ENCODE measurements around the gene UBALD2. TPM values are rescaled to one million over a fixed set of nuclear protein-coding genes. Genes with fewer than 3 reads are reported as not detected.

The UBALD2 gene
- total RNA-seq, 1 donor: 5.1 TPM

DNA sequence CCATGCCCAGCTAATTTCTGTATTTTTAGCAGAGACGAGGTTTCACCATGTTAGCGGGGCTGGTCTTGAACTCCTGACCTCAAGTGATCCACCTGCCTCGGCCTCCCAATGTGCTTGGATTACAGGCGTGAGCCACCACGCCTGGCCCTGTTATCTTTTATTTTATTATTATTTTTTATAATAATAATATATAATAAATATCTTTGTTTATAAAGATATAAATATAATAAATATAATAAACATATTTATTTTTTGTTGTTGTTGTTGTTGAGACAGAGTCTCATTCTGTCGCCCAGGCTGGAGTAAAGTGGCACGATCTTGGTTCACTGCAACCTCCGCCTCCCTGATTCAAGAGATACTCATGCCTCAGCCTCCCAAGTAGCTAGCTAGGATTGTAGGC lies 17.8 kb upstream of the UBALD2 start:
- no peak for DNase-seq (ENCODE audit: insufficient read length, low spot score, missing footprints)
- H2AFZ ChIP-seq (ENCODE audit: low read length): no peak overlapping the region
- no peak overlapping the region for H3K4me2 ChIP-seq (ENCODE audit: insufficient read depth, low read length)
- no peak overlapping the region for H3K27ac ChIP-seq (ENCODE audit: low read depth, low read length)
- H3K4me1 ChIP-seq (ENCODE audit: insufficient read depth, low read length): peaks cover 10% of the 10 kb centered on the region
- H3K27me3 ChIP-seq (ENCODE audit: insufficient read depth, low read length): peaks cover 32% of the 10 kb centered on the region
- H3K36me3 ChIP-seq (ENCODE audit: insufficient read depth, low read length): no peaks in the 10 kb centered on the region
- no peak overlapping the region for H3K4me3 ChIP-seq (ENCODE audit: insufficient read depth, low read length)
- H3K79me2 ChIP-seq (ENCODE audit: insufficient read depth, low read length): no peaks in the 10 kb centered on the region
- TF ChIP-seq, protein P1, sequence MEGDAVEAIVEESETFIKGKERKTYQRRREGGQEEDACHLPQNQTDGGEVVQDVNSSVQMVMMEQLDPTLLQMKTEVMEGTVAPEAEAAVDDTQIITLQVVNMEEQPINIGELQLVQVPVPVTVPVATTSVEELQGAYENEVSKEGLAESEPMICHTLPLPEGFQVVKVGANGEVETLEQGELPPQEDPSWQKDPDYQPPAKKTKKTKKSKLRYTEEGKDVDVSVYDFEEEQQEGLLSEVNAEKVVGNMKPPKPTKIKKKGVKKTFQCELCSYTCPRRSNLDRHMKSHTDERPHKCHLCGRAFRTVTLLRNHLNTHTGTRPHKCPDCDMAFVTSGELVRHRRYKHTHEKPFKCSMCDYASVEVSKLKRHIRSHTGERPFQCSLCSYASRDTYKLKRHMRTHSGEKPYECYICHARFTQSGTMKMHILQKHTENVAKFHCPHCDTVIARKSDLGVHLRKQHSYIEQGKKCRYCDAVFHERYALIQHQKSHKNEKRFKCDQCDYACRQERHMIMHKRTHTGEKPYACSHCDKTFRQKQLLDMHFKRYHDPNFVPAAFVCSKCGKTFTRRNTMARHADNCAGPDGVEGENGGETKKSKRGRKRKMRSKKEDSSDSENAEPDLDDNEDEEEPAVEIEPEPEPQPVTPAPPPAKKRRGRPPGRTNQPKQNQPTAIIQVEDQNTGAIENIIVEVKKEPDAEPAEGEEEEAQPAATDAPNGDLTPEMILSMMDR (IDR thresholded peaks at IDR 0.05; ENCODE audit: extremely low read depth, low read depth, low read length): no peak
- H4K20me1 ChIP-seq (ENCODE audit: insufficient read depth, low read length): no peaks in the 10 kb centered on the region
- no peaks in the 10 kb centered on the region for H3K9me3 ChIP-seq (ENCODE audit: low read depth, low read length)

DNA sequence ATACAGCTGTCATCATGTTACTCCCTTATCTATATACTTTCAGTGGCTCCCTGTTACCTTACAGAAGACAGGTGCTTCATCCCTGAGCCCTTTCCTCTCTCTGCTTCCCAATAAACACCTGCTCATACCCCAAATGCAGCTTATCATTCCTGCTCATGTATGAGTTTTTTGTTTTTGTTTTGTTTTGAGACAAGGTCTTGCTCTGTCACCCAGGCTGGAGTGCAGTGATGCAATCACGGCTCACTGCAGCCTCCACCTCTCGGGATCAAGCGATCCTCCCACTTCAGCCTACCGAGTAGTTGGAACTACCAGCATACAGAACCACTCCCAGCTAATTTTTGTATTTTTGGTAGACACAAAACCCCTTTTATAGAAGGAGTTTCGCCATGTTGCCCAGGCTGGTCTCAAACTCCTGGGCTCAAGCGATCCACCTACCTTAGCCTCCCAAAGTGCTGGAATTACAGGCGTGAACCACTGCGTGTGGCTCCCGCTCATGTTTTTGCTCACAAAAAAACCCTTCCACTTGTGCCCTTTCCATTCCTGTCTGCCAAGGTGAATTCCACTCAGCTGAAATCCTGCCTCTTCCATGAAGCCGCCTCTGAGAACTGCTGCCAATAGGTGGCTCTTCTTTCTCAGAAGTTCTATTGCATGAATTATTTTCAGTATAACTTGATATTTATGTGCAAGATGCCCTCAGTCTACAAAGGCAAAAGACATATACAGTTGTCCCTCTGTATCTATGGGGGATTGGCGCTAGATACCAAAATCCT lies 16.9 kb upstream of the UBALD2 start:
- H3K9me3 ChIP-seq (ENCODE audit: low read depth, low read length): no peaks in the 10 kb centered on the region
- no peaks in the 10 kb centered on the region for H4K20me1 ChIP-seq (ENCODE audit: insufficient read depth, low read length)
- no peak overlapping the region for H2AFZ ChIP-seq (ENCODE audit: low read length)
- no peak overlapping the region for H3K4me2 ChIP-seq (ENCODE audit: insufficient read depth, low read length)
- H3K27me3 ChIP-seq (ENCODE audit: insufficient read depth, low read length): peaks cover 24% of the 10 kb centered on the region
- DNase-seq (ENCODE audit: insufficient read length, low spot score, missing footprints): peak; percentile 65
- no peaks in the 10 kb centered on the region for H3K79me2 ChIP-seq (ENCODE audit: insufficient read depth, low read length)
- H3K27ac ChIP-seq (ENCODE audit: low read depth, low read length): no peak overlapping the region
- TF ChIP-seq, protein P1 (IDR thresholded peaks at IDR 0.05; ENCODE audit: extremely low read depth, low read depth, low read length): peak; percentile 37
- H3K36me3 ChIP-seq (ENCODE audit: insufficient read depth, low read length): no peaks in the 10 kb centered on the region
- H3K4me3 ChIP-seq (ENCODE audit: insufficient read depth, low read length): no peak overlapping the region
- H3K4me1 ChIP-seq (ENCODE audit: insufficient read depth, low read length): peaks cover 19% of the 10 kb centered on the region

DNA sequence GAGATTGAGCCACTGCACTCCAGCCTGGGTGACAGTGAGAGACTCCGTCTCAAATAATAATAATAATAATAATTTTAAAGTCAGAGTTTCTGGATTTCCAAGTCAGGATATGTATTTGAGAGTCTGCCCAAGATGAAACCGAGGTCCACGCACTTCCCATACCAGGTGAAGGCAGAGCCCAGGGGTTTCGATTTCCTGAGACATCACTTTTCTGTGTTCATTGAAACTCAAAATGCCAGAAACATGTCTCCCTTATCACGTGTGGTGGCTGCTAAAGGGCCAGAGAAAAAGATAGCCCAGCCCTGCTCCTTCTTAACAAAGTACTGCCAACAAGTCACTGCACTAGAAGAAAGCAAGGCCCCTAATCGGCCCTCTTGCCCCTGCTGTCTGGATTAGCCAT lies 15.0 kb upstream of the UBALD2 start:
- Histone ChIP-seq H3K27me3 (ENCODE audit: insufficient read depth, low read length) (peaks cover 11% of the 10 kb centered on the region), H3K4me1 (ENCODE audit: insufficient read depth, low read length) (peaks cover 21% of the 10 kb centered on the region), H3K4me2 (ENCODE audit: insufficient read depth, low read length) (no peak overlapping the region), H3K79me2 (ENCODE audit: insufficient read depth, low read length) (no peaks in the 10 kb centered on the region), H2AFZ (ENCODE audit: low read length) (no peak overlapping the region), H3K4me3 (ENCODE audit: insufficient read depth, low read length) (no peak overlapping the region), H3K36me3 (ENCODE audit: insufficient read depth, low read length) (no peaks in the 10 kb centered on the region), H3K9me3 (ENCODE audit: low read depth, low read length) (no peaks in the 10 kb centered on the region), H3K27ac (ENCODE audit: low read depth, low read length) (no peak overlapping the region), H4K20me1 (ENCODE audit: insufficient read depth, low read length) (no peaks in the 10 kb centered on the region)
- TF ChIP-seq, protein P1 (IDR thresholded peaks at IDR 0.05; ENCODE audit: extremely low read depth, low read depth, low read length): no peak
- no peak for DNase-seq (ENCODE audit: insufficient read length, low spot score, missing footprints)

DNA sequence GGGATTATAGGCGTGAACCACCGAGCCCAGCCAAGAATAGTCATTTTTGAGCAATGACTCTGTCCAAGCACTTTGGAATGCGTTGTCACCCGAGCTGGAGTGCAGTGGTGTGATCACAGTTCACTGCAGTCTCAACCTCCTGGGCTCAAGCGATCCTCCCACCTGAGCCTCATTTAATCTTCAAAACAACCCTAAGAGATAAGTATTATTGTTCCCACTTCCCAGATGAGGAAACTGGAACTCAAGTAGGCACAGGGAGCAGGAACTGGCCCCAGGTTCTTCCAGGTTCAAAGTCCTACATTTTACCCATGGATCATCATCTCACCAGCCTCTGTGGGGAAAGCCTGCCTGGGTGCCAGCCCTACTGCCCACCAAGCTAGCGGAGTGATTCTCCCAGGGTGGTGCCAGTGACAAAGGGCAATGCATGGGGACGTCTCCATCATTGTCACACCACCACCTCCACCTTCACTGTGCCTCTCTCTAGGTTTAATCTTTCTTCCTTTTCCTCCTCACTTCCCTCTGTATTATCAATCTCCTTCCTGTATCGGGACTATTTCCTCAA lies 13.6 kb upstream of the UBALD2 start:
- peaks cover 9% of the 10 kb centered on the region for H3K27me3 ChIP-seq (ENCODE audit: insufficient read depth, low read length)
- no peaks in the 10 kb centered on the region for H3K36me3 ChIP-seq (ENCODE audit: insufficient read depth, low read length)
- peak overlapping the region; percentile 89 for H3K27ac ChIP-seq (ENCODE audit: low read depth, low read length)
- no peak for DNase-seq (ENCODE audit: insufficient read length, low spot score, missing footprints)
- peak overlapping the region; percentile 60 for H3K4me2 ChIP-seq (ENCODE audit: insufficient read depth, low read length)
- no peak overlapping the region for H3K4me3 ChIP-seq (ENCODE audit: insufficient read depth, low read length)
- TF ChIP-seq, protein P1 (IDR thresholded peaks at IDR 0.05; ENCODE audit: extremely low read depth, low read depth, low read length): no peak
- H3K79me2 ChIP-seq (ENCODE audit: insufficient read depth, low read length): no peaks in the 10 kb centered on the region
- no peaks in the 10 kb centered on the region for H4K20me1 ChIP-seq (ENCODE audit: insufficient read depth, low read length)
- H3K4me1 ChIP-seq (ENCODE audit: insufficient read depth, low read length): peaks cover 21% of the 10 kb centered on the region
- peak overlapping the region; percentile 5 for H2AFZ ChIP-seq (ENCODE audit: low read length)
- H3K9me3 ChIP-seq (ENCODE audit: low read depth, low read length): no peaks in the 10 kb centered on the region
